HG02798 (cell line): ENCODE data around the gene AIP.
"Not testable (repeated sequence)": the region's sequence is repeated elsewhere in the genome, so short reads cannot be mapped to it uniquely, and the experiment has no call there.

Experiments
- ATAC-seq: cut with Tn5 transposase; IDR thresholded peaks from one replicate; pipeline ENCODE4 v1.9.1; 2021; ENCODE audit warnings: mild to moderate bottlenecking; ENCODE audit not compliant: unreplicated experiment, poor library complexity

AIP gene

DNA sequence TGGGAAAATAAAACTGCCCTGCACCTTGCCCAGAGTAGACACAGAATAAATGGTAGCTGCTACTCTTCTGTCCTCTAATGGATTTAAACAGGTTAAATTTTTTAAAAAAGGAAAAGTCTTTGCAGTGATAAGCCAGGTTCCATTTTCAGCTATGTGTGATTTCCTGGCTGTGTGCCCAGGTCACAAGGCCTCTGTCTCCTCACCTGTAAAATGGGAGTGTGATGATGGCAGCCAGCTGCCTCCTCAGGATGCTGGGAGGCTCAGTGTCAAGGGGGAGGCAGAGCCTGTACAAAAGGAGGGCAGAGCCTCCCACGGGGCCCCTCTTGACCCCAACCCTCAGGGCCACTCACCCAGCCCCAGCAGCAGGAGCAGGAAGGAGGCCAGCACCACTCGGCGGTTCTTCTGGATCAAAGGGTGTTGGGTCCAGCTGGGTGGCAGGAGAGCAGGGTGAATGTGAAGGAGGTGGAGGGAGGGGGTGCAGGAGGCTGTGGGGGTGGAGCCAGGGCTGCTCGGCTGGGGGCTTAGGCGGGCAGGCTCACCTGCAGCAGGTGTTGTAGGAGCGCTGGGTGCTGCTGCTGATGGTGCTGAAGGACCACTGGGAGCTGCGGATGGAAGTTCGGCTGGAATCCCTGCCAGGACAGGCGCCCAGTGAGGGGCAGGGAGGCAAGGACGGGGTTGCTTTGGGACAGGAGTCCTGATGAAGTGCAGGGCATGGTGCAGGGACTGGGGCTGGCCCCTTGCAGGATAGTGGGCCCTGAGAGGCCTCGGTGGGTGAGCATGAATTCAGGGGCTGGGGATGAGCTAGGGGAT, 15.7 kb upstream of the AIP start:
- no peak for ATAC-seq

DNA sequence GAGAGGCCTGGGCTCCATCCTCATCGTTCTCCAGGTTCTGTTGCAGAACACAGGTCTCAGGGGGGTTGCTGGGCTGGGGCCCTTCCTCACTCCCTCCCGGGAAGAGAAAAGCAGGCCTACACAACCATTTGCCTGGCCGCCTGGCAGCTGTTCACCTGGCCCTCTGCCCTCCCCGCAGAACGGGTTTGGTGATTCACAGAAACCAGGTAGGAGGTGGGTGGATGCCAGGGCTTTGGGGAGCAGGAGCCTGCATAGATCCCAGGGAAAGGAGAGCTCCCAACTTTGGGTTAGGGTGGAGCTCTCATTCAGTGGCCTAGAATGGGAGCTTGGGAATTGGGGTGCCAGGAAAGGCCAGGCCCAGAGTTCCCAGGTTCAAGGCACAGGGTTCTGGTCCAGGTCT, 14.8 kb upstream of the AIP start:
- no peak for ATAC-seq

DNA sequence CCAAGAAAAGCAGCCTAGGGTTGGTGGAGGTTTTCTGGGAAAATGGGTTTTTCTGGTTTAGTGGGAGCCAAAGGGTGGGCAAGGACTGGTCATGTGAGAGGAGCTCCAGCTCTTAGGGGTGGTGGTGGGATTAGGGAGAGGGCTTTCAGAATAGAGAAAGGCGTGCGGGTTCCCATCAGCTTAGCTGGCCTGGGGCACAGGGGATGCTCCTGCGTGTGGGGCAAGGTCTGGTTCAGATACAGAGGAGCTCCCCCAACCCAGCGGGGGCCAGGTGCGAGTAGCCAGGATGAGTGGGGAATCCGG, 14.4 kb upstream of the AIP start:
- ATAC-seq, result no peak

DNA sequence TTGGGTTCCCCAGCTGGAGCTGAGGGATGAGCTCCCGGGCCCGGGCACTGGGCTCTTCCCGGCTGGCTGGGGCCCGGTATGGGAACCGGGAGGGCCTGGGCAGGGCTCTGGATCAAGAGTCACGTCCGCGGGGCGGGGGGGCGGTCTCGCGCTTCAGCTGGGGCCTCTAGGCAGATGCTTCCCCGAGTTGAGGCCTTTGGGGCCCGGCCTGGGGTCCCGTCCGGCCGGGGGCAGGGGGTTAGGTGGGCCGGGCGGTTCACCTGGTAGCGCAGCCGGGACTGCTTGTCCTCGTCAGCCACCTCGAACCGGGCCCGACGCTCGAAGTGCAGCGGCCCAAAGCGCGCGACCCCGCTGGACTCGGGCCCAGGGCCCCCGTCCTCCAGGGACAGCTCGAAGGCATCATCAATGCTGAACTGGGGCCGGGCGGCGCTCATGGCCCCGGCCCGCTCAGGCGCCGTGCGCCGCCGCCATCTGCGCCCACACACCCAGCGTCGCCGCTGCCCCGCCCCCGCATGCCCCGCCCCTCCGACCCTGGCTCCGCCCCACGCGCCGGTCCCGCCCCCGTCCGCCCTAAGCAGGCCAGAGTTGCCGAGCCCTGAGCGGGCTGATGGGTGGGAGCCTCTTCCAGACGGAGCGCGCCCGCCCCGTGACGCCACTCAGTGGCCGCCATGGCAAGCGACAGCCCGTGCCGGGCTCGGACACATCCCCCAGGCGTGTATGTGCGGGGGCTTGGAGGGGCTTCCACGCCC, 13.9 kb upstream of the AIP start, which contains the start of gene TMEM134:
TMEM134 (minus strand) TSS at position 493 of the 749 bp plus-strand sequence; CDS start at position 434, 59 bp downstream.
- ATAC-seq, result peak; percentile 79

DNA sequence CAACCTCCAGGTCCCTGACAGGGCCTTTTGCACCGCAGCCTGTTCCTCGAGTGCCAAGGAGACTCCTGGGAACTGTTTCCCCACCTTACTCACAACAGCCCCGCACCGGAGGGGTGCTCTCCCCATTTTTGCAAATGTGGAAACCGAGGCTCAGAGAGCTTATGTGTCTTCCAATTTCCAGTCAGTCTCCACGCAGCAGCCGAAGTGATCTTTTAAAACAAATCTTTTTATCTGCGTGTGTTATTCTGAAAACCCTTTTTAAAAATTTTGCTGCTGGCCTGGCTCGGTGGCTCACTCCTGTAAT, 13.4 kb upstream of the AIP start:
- ATAC-seq, result no peak

DNA sequence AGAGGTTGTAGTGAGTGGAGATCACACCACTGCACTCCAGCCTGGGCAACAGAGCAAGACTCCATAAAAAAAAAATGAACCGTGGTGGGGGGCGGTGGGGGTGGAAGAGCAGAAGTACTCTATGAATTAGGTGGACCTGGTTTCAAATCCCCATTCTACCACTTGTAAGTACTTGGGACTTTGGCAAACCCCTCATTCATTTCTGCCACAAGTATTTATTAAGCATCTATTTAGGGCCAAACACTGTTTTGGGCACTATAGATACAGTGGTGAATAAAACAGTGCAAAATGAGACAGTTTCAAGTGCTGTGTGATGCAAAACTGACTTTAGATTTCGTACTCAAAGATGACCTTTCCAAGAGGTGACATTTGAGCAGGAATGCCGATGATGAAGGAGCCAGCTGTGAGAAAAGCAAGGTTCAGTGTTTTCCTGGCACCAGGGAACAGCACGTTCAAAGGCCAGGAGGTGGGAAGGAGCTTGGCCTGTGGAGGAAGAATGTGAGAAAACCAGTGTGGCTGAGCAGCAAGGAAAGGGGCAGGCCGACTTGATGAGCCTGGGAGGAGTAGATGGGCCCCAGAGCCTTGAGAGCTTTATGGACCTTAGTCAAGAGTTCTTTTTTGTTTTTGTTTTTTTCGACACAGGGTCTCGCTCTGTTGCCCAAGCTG, 12.4 kb upstream of the AIP start:
- ATAC-seq, result no peak

DNA sequence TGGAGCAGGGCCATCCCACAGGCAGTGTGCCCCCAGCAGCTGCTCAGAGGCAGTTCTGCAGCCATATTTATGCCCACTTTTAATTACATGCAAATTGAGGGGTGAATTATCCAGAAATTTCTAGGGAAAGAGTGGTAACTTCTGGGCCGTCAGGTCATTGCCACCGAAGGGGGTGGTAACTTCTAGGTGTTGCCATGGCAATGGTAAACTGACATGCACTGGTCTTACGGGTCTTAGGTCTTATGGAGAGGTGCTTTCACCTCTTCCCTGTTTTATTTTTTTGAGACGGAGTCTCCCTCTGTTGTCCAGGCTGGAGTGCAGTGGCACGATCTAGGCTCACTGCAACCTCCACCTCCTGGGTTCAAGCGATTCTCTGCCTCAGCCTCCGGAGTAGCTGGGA, 9.9 kb upstream of the AIP start:
- no peak for ATAC-seq

DNA sequence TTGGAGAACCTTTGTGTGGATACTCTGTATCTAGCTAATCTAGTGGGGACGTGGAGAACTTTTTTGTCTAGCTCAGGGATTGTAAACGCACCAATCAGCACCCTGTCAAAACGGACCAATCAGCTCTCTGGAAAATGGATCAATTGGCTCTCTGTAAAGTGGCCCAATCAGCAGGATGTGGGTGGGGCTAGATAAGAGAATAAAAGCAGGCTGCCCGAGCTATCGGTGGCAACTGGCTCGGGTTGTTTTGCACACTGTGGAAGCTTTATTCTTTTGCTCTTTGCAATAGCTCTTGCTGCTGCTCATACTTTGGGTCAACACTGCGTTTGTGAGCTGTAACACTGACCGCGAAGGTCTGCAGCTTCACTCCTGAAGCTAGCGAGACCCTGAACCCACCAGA, 6.1 kb upstream of the AIP start:
- ATAC-seq, result not testable (repeated sequence)

DNA sequence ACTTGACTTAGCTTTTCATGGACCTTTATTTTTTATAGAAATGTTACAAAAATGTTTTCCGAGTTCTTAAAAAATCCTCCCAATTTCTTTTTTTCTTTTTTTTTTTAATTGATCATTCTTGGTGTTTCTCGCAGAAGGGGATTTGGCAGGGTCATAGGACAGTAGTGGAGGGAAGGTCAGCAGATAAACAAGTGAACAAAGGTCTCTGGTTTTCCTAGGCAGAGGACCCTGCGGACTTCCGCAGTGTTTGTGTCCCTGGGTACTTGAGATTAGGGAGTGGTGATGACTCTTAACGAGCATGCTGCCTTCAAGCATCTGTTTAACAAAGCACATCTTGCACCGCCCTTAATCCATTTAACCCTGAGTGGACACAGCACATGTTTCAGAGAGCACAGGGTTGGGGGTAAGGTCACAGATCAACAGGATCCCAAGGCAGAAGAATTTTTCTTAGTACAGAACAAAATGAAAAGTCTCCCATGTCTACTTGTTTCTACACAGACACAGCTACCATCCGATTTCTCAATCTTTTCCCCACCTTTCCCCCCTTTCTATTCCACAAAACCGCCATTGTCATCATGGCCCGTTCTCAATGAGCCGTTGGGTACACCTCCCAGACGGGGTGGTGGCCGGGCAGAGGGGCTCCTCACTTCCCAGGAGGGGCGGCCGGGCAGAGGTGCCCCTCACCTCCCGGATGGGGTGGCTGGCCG, 5.3 kb upstream of the AIP start:
- not testable (repeated sequence) for ATAC-seq

DNA sequence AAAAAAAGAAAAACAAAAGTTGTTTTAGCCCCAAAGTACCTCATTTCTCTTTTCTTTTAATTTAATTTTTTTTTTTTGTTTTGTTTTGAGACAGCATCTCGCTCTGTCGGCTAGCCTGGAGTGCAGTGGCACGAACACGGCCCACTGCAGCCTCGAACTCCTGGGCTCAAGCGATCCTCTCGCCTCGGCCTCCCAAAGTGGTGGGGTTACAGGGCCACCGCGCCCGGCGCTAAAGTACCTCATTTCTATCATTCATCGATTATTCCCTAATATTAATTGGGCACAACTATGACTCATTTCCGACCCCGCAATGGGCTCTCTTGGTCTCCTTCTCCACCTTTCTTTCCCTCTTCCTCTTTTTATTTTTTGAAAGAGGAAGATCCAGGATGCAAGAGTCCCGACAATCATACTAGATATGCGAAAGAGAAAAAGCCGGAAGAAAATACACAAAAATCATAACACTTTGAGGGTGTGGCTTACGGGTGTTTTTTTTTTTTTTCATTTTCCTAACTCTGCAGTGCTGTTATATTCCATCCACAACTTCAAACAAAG, 475 bp upstream of the AIP start:
- ATAC-seq, result no peak

DNA sequence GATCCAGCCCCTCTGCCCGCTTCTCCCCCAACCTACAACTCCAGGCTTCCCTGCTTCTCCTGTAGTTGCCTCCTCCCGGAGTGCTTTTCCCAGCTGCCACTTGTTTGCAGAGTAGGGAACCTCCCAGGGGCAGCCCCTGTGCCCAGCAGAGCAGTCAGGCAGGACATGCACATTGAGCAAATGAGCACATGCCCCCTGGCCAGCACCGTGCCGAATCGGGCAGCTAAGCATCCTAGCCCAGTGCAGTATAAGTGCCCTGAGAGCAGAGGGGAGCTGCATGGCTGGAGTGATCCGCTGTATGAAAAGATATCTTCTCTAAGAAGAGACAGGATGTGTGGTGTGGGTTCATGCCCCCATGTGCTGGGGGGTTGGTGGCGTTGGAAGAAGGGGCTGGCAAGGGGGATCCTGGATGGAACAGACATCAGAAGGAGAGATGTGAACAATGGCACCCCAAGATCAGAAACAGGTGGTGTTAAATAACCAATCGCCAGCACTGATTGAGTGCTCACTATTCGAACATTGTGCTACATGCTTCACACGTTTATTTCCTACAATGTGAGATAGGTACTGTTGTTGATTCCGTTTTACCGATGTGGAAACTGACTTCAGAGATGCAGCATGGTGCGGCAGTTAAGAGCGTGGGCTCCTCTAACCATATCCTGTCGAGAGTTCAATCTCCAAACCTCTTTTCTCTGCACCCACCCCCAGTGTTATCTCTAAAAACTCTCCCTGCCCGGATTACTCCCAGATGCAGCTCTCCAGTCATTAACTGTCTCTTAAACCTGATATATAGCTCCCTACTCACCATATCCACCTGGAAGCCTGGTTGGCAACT, 1.2 kb downstream of the AIP start:
- no peak for ATAC-seq

DNA sequence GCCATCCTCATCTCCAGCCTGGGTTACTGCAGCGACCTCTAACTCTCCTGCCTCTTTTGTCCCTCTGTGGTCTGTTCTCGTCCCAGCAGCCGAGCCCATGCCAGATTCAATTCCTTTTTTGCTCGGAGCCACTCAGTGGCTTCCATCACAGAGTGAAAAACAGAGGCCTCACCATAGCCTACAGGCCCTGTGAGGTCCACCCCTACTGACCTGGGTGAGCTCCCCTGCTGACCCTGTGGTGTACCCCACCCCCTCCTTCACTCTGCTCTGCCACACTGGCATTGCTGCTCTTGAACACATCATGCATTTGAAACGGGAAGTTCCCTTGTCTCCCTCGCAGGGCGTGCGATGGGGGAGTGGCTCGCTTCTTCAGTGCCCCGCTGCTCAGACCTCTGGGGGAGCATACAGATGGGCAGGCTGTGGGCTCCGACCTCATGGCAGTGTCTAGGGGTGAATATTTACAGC, 2.1 kb downstream of the AIP start:
- ATAC-seq, result no peak

DNA sequence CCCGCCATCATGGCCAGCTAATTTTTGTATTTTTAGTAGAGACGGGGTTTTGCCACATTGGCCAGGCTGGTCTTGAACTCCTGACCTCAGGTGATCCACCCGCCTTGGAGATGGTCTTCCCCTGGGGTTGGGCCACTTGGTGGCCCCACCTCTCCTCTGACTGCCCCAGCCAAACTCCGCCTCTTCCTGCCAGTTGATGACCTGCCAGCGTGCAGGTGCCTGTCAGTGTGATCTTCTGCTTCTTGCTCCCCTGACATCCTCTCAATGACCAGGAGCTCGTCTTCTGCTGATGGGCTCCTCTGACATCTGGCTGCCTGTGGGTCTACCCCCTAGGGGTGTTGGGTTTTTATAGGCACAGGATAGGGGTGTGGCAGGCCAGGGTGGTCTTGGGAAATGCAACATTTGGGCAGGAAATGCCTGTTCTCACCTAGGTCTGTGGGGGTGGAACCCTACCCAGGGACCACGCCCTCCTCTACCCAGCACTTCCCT, 3.1 kb downstream of the AIP start:
- peak; percentile 17 for ATAC-seq

DNA sequence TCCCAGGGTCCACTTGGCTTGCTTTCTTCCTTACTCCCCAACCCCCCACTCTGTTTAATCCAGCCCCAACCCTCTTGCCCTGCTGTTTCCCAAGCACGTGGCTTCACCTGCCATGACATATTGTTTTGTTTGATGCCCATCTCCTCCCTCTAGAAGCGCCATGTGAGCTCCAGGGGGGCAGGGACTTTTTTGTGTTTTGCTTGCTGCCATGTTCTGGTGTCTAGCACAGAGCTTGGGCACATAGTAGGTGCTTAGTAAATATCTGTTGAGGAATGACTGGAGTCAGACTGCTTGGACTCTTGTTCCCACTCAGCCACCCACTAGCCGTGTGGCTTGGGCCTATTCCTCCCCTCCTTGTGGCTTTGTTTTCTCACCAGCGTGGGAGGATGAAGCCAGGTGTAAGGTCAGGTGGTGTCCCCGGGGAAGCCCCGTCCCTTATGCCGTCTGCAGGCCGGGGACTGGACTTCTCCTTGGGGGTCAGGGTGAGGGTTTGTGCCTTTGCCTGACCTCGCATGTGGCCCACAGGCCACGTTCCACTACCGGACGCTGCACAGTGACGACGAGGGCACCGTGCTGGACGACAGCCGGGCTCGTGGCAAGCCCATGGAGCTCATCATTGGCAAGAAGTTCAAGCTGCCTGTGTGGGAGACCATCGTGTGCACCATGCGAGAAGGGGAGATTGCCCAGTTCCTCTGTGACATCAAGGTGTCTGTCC, 3.8 kb downstream of the AIP start:
- peak; percentile 35 for ATAC-seq

DNA sequence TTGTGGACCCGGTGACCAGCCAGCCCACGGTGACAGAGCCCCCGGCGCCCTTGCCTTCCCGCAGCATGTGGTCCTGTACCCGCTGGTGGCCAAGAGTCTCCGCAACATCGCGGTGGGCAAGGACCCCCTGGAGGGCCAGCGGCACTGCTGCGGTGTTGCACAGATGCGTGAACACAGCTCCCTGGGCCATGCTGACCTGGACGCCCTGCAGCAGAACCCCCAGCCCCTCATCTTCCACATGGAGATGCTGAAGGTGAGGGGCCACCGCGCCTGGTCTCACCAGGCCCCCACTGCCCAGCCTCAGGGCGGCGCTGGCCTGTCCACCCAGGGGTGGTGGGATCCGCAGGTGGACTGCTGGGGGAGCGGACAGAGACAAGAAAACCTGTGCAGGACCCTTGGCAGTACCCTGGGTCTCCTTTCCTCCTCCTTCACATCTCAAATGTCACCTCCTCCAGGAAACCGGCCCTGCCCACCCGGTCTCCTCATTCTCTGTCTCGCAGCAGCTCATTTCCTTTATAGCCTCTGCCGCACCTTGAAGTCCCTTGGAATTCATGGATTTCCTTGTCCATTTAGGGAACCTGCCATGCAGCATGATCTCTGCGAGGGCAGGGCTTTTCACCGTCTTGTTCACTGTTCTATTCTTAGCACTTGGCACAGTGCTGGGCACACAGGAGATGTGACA, 6.5 kb downstream of the AIP start:
- ATAC-seq, result no peak

DNA sequence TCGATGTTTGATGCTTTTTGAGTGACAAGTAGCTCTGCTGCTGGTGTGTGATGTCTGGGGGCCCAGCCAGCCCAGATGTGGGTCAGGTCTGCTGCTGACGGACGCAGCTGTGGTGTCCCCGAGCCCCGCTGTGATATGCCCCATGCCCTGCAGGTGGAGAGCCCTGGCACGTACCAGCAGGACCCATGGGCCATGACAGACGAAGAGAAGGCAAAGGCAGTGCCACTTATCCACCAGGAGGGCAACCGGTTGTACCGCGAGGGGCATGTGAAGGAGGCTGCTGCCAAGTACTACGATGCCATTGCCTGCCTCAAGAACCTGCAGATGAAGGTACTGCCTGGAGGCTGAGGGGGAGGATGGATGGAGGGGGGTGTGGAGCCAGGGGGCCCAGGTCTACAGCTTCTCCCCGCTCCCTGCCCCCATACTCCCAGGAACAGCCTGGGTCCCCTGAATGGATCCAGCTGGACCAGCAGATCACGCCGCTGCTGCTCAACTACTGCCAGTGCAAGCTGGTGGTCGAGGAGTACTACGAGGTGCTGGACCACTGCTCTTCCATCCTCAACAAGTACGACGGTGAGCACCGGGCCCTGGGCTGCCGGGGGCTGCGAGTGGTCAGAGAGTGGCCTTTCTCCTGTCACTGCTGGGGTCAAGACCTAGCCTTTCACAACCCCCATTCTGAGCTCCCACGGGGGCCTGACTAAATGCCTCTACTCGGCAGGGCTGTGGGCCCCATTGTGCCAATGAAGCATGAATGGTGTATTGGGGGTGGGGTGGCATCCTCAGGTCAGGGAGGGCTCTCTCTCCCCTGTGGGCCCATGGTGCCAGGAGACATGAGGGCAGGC, 7.3 kb downstream of the AIP start:
- no peak for ATAC-seq

DNA sequence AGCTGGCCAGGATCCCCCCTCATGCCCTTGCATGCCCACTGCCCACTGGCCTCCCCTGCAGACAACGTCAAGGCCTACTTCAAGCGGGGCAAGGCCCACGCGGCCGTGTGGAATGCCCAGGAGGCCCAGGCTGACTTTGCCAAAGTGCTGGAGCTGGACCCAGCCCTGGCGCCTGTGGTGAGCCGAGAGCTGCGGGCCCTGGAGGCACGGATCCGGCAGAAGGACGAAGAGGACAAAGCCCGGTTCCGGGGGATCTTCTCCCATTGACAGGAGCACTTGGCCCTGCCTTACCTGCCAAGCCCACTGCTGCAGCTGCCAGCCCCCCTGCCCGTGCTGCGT, 7.9 kb downstream of the AIP start:
- no peak for ATAC-seq
